Glutamatergic neuron (in vitro differentiated cells): ENCODE results near the gene FOS. TPM values are rescaled to one million over a fixed set of nuclear protein-coding genes. Genes with fewer than 3 reads are reported as not detected.
A peak's percentile ranks its signal among the peaks of the same experiment; 100 is the strongest.

Source experiments
- DNase-seq: peaks from one replicate; pipeline ENCODE4 v3.0.0; 2022
- H3K27ac Mint-ChIP-seq: one replicate; pipeline ENCODE4 v1.8.0; 2020; ENCODE audit warnings: mild to moderate bottlenecking, mixed read lengths, inconsistent platforms; ENCODE audit not compliant: unreplicated experiment
- H3K27me3 Mint-ChIP-seq: one replicate; pipeline ENCODE4 v1.8.0; 2020; ENCODE audit warnings: mild to moderate bottlenecking, moderate library complexity, mixed read lengths, inconsistent platforms; ENCODE audit not compliant: unreplicated experiment
- H3K36me3 Mint-ChIP-seq: one replicate; pipeline ENCODE4 v1.8.0; 2020; ENCODE audit warnings: mild to moderate bottlenecking, mixed read lengths, inconsistent platforms; ENCODE audit not compliant: unreplicated experiment
- H3K4me1 Mint-ChIP-seq: one replicate; pipeline ENCODE4 v1.8.0; 2020; ENCODE audit warnings: mild to moderate bottlenecking, low read depth, mixed read lengths, inconsistent platforms; ENCODE audit not compliant: unreplicated experiment
- H3K4me3 Mint-ChIP-seq: one replicate; pipeline ENCODE4 v1.8.0; 2020; ENCODE audit warnings: mild to moderate bottlenecking, mixed read lengths, inconsistent platforms; ENCODE audit not compliant: unreplicated experiment
- H3K9me3 Mint-ChIP-seq: one replicate; pipeline ENCODE4 v1.8.0; 2020; ENCODE audit warnings: mild to moderate bottlenecking, moderate library complexity, mixed read lengths, inconsistent platforms; ENCODE audit not compliant: unreplicated experiment
- CTCF ChIP-seq: fragments of 200-600 bp; sonication (generic); IDR thresholded peaks from one replicate; pipeline ENCODE4 v1.5.0; 2021; ENCODE audit not compliant: partially characterized antibody, unreplicated experiment
- total RNA-seq: library from RNA; stranded (reverse); fragmentation: NEBNext Ultra II Directional; extraction: Animal tissue kit (Norgen Biotek cat#: 25700); gene quantifications from one replicate; pipeline ENCODE4 v1.2.1, GENCODE V29; 2021; ENCODE audit not compliant: unreplicated experiment

The FOS gene
- total RNA-seq, 1 donor from 2014 or later: 2.9 TPM

- peak; percentile 82 for DNase-seq
- Mint-ChIP-seq H3K4me1 (no peaks in the 10 kb centered on the region), H3K27me3 (peaks cover 19% of the 10 kb centered on the region), H3K27ac (peak overlapping the region; percentile 82), H3K36me3 (peaks cover 6% of the 10 kb centered on the region), H3K9me3 (peaks cover 7% of the 10 kb centered on the region), H3K4me3 (peak overlapping the region; percentile 87)
- TF ChIP-seq CTCF: no peak
Observed at GRCh38 chr14:75277008-75277814, 1.4 kb upstream of the FOS start.

DNA sequence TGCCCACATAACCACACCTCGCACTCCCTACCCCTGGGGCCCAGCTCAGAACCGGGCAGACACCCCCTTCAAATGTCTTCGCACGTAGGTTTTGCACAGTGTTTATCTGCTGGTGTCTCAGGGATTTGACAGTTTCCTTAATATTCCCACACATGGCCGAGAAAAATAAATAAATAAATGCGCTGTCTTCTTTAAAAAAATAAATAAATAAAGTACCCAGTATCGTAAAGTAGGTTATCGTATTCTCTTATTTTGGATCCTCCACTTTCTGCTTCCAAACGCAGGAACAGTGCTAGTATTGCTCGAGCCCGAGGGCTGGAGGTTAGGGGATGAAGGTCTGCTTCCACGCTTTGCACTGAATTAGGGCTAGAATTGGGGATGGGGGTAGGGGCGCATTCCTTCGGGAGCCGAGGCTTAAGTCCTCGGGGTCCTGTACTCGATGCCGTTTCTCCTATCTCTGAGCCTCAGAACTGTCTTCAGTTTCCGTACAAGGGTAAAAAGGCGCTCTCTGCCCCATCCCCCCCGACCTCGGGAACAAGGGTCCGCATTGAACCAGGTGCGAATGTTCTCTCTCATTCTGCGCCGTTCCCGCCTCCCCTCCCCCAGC, 710 bp upstream of the FOS start:
- Mint-ChIP-seq H3K9me3 (peaks cover 7% of the 10 kb centered on the region), H3K27ac (peak overlapping the region; percentile 57), H3K4me3 (peak overlapping the region; percentile 86), H3K4me1 (no peaks in the 10 kb centered on the region), H3K27me3 (peaks cover 19% of the 10 kb centered on the region), H3K36me3 (peaks cover 6% of the 10 kb centered on the region)
- no peak for TF ChIP-seq CTCF
- DNase-seq: no peak

DNA sequence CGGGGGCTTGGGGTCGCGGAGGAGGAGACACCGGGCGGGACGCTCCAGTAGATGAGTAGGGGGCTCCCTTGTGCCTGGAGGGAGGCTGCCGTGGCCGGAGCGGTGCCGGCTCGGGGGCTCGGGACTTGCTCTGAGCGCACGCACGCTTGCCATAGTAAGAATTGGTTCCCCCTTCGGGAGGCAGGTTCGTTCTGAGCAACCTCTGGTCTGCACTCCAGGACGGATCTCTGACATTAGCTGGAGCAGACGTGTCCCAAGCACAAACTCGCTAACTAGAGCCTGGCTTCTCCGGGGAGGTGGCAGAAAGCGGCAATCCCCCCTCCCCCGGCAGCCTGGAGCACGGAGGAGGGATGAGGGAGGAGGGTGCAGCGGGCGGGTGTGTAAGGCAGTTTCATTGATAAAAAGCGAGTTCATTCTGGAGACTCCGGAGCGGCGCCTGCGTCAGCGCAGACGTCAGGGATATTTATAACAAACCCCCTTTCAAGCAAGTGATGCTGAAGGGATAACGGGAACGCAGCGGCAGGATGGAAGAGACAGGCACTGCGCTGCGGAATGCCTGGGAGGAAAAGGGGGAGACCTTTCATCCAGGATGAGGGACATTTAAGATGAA, 630 bp downstream of the FOS start:
- TF ChIP-seq CTCF: no peak
- Mint-ChIP-seq H3K4me1 (no peaks in the 10 kb centered on the region), H3K27me3 (peaks cover 15% of the 10 kb centered on the region), H3K4me3 (peak overlapping the region; percentile 86), H3K27ac (peak overlapping the region; percentile 38), H3K9me3 (peaks cover 7% of the 10 kb centered on the region), H3K36me3 (peaks cover 6% of the 10 kb centered on the region)
- peak; percentile 66 for DNase-seq

GRCh38 chr14:75279763-75280290, 1.2 kb downstream of the FOS start:
- peak; percentile 42 for DNase-seq
- TF ChIP-seq CTCF: no peak
- Mint-ChIP-seq H3K27ac (peak overlapping the region; percentile 38), H3K4me1 (no peaks in the 10 kb centered on the region), H3K36me3 (peaks cover 6% of the 10 kb centered on the region), H3K9me3 (peaks cover 7% of the 10 kb centered on the region), H3K27me3 (peaks cover 14% of the 10 kb centered on the region), H3K4me3 (peak overlapping the region; percentile 86)
